B cell (primary cell): ENCODE measurements around the gene MARCHF10. TPM values are rescaled to one million over a fixed set of nuclear protein-coding genes. Genes with fewer than 3 reads are reported as not detected.

Source experiments
- ATAC-seq: fragments of 200-7000 bp; cut with Tn5 transposase; one replicate; pipeline ENCODE4 v1.10.0; 2021; ENCODE audit warnings: low read depth, mild to moderate bottlenecking, moderate number of reproducible peaks, moderate library complexity
- CTCF ChIA-PET: fragments of 350-600 bp; sonication (Branson Sonifier 250); formaldehyde crosslinking; loops from one replicate; lab custom pipeline; 2021; ENCODE audit warnings: antibody characterized with exemption, inconsistent platforms; lab: Charles Lee
- POLR2A ChIA-PET: fragments of 350-600 bp; sonication (Branson Sonifier 250); formaldehyde crosslinking; loops from one replicate; lab custom pipeline; 2021; ENCODE audit warnings: antibody characterized with exemption; lab: Charles Lee
- DNase-seq: peaks from one replicate; pipeline ENCODE4 v3.0.0; 2013
- H2AFZ ChIP-seq: 2 replicates; pipeline ENCODE4 v1.6.1; 2012; ENCODE audit warnings: mild to moderate bottlenecking, low read depth, low read length; ENCODE audit not compliant: insufficient read depth, poor library complexity, severe bottlenecking
- H3K27ac ChIP-seq, 2 donors: 1 replicate in 1 of 2; 2 replicates in 1 of 2; pipeline ENCODE4 v1.5.1; 2012 to 2013; ENCODE audit warnings: low read length in 2 of 2, mild to moderate bottlenecking in 2 of 2, moderate library complexity in 1 of 2
- H3K27me3 ChIP-seq, 4 experiments: fragments of 200-600 bp in 1 of 4; sonication (generic) in 1 of 4; replicated peaks in 1 of 4; 1 replicate in 2 of 4; 2 replicates in 2 of 4; pipeline versions ENCODE4 v1.6.1 to v1.7.0; 2013 to 2016; ENCODE audit warnings: low read length in 3 of 4, mild to moderate bottlenecking in 2 of 4, mixed read lengths in 1 of 4, moderate library complexity in 1 of 4; ENCODE audit not compliant: insufficient read depth in 4 of 4, control insufficient read depth in 3 of 4; ENCODE audit errors: control extremely low read depth in 1 of 4
- H3K36me3 ChIP-seq, 2 experiments: replicated peaks in 1 of 2; 1 replicate in 1 of 2; 2 replicates in 1 of 2; pipeline versions ENCODE4 v1.6.1 to v1.7.1; 2013; ENCODE audit warnings: low read length in 1 of 2; ENCODE audit not compliant: insufficient read depth in 2 of 2, control insufficient read depth in 1 of 2; ENCODE audit errors: control extremely low read depth in 1 of 2, extremely low read depth in 1 of 2
- H3K4me1 ChIP-seq, 2 donors: fragments of 200-600 bp in 1 of 2; sonication (generic) in 1 of 2; 1 replicate in 1 of 2; 2 replicates in 1 of 2; pipeline versions ENCODE4 v1.5.1 to v1.6.1; 2013 to 2017; ENCODE audit warnings: low read length in 2 of 2; ENCODE audit not compliant: control insufficient read depth in 2 of 2, insufficient read depth in 2 of 2
- H3K4me2 ChIP-seq: replicated peaks from 2 replicates; pipeline ENCODE3; 2012; ENCODE audit warnings: mild to moderate bottlenecking, low read depth, low read length; ENCODE audit not compliant: poor library complexity, severe bottlenecking
- H3K4me3 ChIP-seq, 5 experiments: fragments of 200-600 bp in 1 of 5; sonication (generic) in 1 of 5; 1 replicate in 3 of 5; 2 replicates in 2 of 5; pipeline versions ENCODE4 v1.5.1 to v1.7.0; 2011 to 2016; ENCODE audit warnings: low read length in 4 of 5, mild to moderate bottlenecking in 4 of 5, low read depth in 2 of 5, control low read depth in 1 of 5, moderate library complexity in 1 of 5; ENCODE audit not compliant: insufficient read depth in 1 of 5; ENCODE audit errors: control extremely low read depth in 1 of 5, extremely low read depth in 1 of 5
- H3K79me2 ChIP-seq: fragments of 200-600 bp; sonication (generic); one replicate; pipeline ENCODE4 v1.6.0; 2016; ENCODE audit warnings: low read length; ENCODE audit not compliant: control insufficient read depth, insufficient read depth
- H3K9ac ChIP-seq: fragments of 200-600 bp; sonication (generic); 2 replicates; pipeline ENCODE4 v1.6.1; 2017; ENCODE audit warnings: mild to moderate bottlenecking, low read length, moderate library complexity
- H3K9me3 ChIP-seq, 3 donors: one replicate each; pipeline versions ENCODE4 v1.6.1 to v1.7.1; 2013; ENCODE audit warnings: low read length in 2 of 3; ENCODE audit not compliant: control insufficient read depth in 2 of 3, insufficient read depth in 1 of 3; ENCODE audit errors: control extremely low read depth in 1 of 3
- H4K20me1 ChIP-seq: 2 replicates; pipeline ENCODE4 v1.6.0; 2012; ENCODE audit warnings: mild to moderate bottlenecking, low read length; ENCODE audit not compliant: insufficient read depth, control insufficient read depth, poor library complexity, severe bottlenecking
- H3K27ac Mint-ChIP-seq: one replicate; pipeline ENCODE4 v1.8.0; 2021; ENCODE audit warnings: mixed read lengths
- H3K27me3 Mint-ChIP-seq: one replicate; pipeline ENCODE4 v1.8.0; 2021; ENCODE audit warnings: mixed read lengths
- H3K4me1 Mint-ChIP-seq: one replicate; pipeline ENCODE4 v1.8.0; 2021; ENCODE audit warnings: mixed read lengths
- H3K4me3 Mint-ChIP-seq: one replicate; pipeline ENCODE4 v1.8.0; 2021; ENCODE audit warnings: mixed read lengths
- H3K9me3 Mint-ChIP-seq: one replicate; pipeline ENCODE4 v1.8.0; 2022; ENCODE audit warnings: mixed read lengths; ENCODE audit not compliant: insufficient read depth
- EZH2 ChIP-seq: IDR thresholded peaks from 2 replicates; pipeline ENCODE4 v1.6.1; 2012; ENCODE audit warnings: borderline replicate concordance, low read depth, mild to moderate bottlenecking, moderate library complexity, low read length; ENCODE audit not compliant: insufficient read depth, poor library complexity, severe bottlenecking
- WGBS: methylation state at CpG from one replicate; pipeline ENCODE4 v1.1.5; 2013; ENCODE audit warnings: missing lambda C conversion rate; ENCODE audit not compliant: insufficient coverage; 5-methylcytosine and 5-hydroxymethylcytosine counted together
- intact Hi-C: fragments of 100-400 bp; cut with micrococcal nuclease; formaldehyde crosslinking; loops from one replicate; pipeline ENCODE4 v1.10.0; 2022
- polyA plus RNA-seq: library from polyadenylated mRNA; depleted of rRNA; stranded (reverse); fragments of >200 nt; gene quantifications from 2 replicates; pipeline ENCODE4 v1.2.3, GENCODE V29; 2012
- total RNA-seq, 2 donors: library from RNA; stranded (reverse); fragments of 120-200 nt in 1 of 2; gene quantifications; 1 replicate in 1 of 2; 2 replicates in 1 of 2; pipeline versions ENCODE4 v1.2.3 to v1.2.4, GENCODE V29; 2013 to 2022
- TF ChIP-seq, protein P1 (sequence below): fragments of 200-600 bp; IDR thresholded peaks from one replicate; pipeline ENCODE4 v1.8.0; 2022; ENCODE audit warnings: antibody characterized with exemption, mild to moderate bottlenecking

Gene MARCHF10
- total and polyA plus RNA-seq, 2 donors (not counting 1 experiment from before 2014, with no cell fraction given) = 0.24 TPM; not detected in 1

DNA sequence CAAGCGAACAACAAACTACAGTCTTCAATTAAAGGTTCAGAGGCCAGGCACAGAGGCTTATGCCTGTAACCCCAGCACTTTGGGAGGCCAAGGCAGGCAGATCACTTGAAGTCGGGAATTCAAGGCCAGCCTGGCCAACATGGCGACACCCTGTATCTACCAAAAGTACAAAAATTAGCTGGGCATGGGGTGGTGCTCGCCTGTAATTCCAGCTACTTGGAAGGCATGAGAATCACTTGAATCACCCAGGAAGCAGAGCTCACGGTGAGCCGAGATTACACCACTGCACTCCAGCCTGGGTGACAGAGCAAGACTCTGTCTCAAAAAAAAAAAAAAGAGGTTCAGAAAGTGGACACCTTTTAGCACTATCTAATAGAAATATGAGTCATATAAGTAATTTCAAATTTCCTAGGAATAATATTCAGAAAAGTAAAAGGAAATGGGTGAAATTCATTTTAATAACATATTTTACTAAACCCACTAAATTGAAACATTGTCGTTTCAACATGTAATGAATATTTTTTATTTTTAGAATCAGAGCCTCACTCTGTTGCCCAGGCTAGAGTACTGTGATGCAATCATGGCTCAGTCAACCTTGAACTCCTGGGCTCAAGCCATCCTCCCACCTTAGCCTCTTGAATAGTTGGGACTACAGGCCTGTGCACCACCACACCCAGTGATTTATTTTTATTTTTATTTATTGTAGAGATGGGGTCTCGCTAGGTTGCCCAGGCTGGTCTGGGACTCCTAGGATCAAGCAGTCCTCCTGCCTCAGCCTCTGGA is 15.2 kb upstream of the MARCHF10 start:
- no peaks in the 10 kb centered on the region for H3K9me3 ChIP-seq
- Mint-ChIP-seq H3K4me1 (no peaks in the 10 kb centered on the region), H3K27ac (no peak overlapping the region), H3K27me3 (peaks cover 17% of the 10 kb centered on the region), H3K9me3 (no peaks in the 10 kb centered on the region), H3K4me3 (no peak overlapping the region)
- no peak overlapping the region for H3K27ac ChIP-seq
- ChIA-PET CTCF (no interaction called here), POLR2A (no interaction called here)
- no peaks in the 10 kb centered on the region for H3K79me2 ChIP-seq
- no peak overlapping the region for H3K4me2 ChIP-seq
- DNase-seq (no peak), ATAC-seq (no peak)
- H3K27me3 ChIP-seq = no peaks in the 10 kb centered on the region
- TF ChIP-seq EZH2 = no peak
- TF ChIP-seq, protein P1, sequence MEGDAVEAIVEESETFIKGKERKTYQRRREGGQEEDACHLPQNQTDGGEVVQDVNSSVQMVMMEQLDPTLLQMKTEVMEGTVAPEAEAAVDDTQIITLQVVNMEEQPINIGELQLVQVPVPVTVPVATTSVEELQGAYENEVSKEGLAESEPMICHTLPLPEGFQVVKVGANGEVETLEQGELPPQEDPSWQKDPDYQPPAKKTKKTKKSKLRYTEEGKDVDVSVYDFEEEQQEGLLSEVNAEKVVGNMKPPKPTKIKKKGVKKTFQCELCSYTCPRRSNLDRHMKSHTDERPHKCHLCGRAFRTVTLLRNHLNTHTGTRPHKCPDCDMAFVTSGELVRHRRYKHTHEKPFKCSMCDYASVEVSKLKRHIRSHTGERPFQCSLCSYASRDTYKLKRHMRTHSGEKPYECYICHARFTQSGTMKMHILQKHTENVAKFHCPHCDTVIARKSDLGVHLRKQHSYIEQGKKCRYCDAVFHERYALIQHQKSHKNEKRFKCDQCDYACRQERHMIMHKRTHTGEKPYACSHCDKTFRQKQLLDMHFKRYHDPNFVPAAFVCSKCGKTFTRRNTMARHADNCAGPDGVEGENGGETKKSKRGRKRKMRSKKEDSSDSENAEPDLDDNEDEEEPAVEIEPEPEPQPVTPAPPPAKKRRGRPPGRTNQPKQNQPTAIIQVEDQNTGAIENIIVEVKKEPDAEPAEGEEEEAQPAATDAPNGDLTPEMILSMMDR = no peak
- H3K4me1 ChIP-seq = no peaks in the 10 kb centered on the region
- no peaks in the 10 kb centered on the region for H4K20me1 ChIP-seq
- no peak overlapping the region for H3K4me3 ChIP-seq
- H3K9ac ChIP-seq = no peak overlapping the region
- 96% methylated on average over 4 of the region's 8 CpGs for WGBS
- intact Hi-C loops = no loop called here
- no peak overlapping the region for H2AFZ ChIP-seq
- no peaks in the 10 kb centered on the region for H3K36me3 ChIP-seq

DNA sequence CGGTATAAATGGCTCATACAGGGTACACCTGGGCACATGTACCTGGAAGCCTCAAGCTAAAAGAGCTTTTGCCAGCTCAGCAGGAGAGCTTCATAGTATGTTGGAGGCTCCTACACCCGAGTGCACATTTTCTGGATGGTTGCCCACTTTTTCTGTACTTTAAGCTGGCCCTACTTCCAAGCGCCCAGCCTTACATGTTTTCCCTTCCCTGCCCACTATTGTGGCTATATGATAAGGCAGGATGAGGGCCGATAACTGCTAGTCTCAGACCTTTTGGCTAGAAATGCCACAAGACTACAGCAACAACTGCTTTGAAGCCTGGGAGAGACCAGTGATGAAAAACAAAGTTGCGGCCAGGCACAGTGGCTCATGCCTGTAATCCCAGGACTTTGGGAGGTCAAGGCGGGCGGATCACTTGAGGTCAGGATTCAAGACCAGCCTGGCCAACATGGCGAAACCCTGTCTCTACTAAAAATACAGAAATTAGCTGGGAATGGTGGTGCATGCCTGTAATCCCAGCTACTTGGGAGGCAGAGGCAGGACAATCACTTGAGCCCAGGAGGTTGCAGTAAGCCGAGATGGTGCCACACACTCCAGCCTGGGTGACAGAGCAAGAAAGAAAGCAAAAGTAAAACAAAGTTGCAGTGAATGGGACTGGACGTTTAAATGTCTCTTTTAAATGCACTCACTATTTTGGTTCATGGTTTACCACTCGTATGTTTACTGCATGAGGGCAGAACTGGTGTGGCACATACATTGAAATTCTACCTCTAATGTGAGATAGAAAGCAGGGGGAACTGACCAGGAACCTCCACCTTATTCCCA is 14.2 kb upstream of the MARCHF10 start:
- no peaks in the 10 kb centered on the region for H3K36me3 ChIP-seq
- no peak overlapping the region for H3K9ac ChIP-seq
- H3K27me3 Mint-ChIP-seq = peaks cover 21% of the 10 kb centered on the region
- no peak for DNase-seq
- no peaks in the 10 kb centered on the region for H4K20me1 ChIP-seq
- no peaks in the 10 kb centered on the region for H3K9me3 Mint-ChIP-seq
- no peak overlapping the region for H2AFZ ChIP-seq
- TF ChIP-seq, protein P1 = no peak
- no peak for TF ChIP-seq EZH2
- H3K4me1 Mint-ChIP-seq = no peaks in the 10 kb centered on the region
- POLR2A ChIA-PET = no interaction called here
- no peak for ATAC-seq
- no peak overlapping the region for H3K27ac Mint-ChIP-seq
- H3K4me3 Mint-ChIP-seq = no peak overlapping the region
- intact Hi-C loops = no loop called here
- H3K79me2 ChIP-seq = no peaks in the 10 kb centered on the region
- H3K27me3 ChIP-seq = no peaks in the 10 kb centered on the region
- H3K4me3 ChIP-seq = no peak overlapping the region
- WGBS = 90% methylated on average over 8 of the region's 11 CpGs
- CTCF ChIA-PET = no interaction called here
- no peaks in the 10 kb centered on the region for H3K4me1 ChIP-seq
- no peaks in the 10 kb centered on the region for H3K9me3 ChIP-seq
- no peak overlapping the region for H3K27ac ChIP-seq
- H3K4me2 ChIP-seq = no peak overlapping the region
